NOMO-1 (cell line): ENCODE data around the gene TMED4.

Source experiments
- DNase-seq, 2 experiments: peaks; one replicate each; lab custom pipeline; 2025; ENCODE audit not compliant: unreplicated experiment in 2 of 2; lab: John Stamatoyannopoulos, UW

The TMED4 gene

GRCh38 chr7:44547536-44548231 lies 34.3 kb downstream of the TMED4 start:
- no peak for DNase-seq

GRCh38 chr7:44541876-44542610 lies 40.0 kb downstream of the TMED4 start:
- no peak for DNase-seq

DNA sequence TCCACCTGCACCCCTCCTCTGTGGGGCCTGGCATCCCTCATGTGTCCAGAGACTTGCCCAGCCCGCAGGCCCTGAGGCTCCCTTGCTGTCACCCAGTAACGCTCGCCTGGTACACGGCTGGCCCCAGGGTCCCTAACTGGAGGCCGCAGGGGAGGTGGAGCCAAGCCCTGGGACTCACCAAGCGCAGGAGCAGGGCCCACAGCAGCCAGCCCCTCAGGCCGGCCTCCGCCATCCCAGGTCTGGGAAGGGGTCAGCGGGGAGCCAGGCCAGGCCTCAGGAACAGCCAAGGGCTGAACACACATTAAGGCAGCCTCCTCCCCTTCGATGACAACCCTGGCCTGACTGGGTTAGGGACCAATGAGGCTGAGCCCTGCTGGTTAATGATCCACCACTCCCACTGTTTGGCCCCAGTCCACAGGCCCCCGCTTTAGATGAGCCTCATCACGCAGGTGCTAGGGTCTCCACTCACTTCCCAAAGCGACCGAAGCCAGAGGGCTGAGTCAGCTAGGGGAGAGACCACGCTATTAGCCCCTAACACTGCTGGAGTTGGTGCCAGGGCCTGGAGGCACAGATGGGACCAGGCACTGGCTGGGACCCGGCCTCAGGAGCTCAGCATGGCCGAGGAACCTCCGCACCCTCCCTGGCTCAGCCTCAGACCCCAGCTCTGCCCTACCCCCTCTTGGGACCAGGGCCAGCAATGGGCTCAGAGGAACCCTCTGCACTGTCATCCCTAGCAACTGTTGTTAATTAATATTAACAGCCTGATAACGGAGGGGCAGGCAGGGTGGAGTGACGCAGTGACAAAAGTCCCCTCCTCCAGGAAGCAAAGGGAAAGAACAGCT lies 40.8 kb downstream of the TMED4 start, which contains the start of gene NPC1L1:
TSS of gene NPC1L1 (minus strand) at position 303 of the 842 bp plus-strand sequence. CDS start at position 232, 71 bp downstream.
- DNase-seq: no peak

GRCh38 chr7:44540592-44541027 lies 41.4 kb downstream of the TMED4 start:
- DNase-seq: no peak

- DNase-seq: no peak
Measured at GRCh38 chr7:44539669-44540506, 42.1 kb downstream of the TMED4 start.

DNA sequence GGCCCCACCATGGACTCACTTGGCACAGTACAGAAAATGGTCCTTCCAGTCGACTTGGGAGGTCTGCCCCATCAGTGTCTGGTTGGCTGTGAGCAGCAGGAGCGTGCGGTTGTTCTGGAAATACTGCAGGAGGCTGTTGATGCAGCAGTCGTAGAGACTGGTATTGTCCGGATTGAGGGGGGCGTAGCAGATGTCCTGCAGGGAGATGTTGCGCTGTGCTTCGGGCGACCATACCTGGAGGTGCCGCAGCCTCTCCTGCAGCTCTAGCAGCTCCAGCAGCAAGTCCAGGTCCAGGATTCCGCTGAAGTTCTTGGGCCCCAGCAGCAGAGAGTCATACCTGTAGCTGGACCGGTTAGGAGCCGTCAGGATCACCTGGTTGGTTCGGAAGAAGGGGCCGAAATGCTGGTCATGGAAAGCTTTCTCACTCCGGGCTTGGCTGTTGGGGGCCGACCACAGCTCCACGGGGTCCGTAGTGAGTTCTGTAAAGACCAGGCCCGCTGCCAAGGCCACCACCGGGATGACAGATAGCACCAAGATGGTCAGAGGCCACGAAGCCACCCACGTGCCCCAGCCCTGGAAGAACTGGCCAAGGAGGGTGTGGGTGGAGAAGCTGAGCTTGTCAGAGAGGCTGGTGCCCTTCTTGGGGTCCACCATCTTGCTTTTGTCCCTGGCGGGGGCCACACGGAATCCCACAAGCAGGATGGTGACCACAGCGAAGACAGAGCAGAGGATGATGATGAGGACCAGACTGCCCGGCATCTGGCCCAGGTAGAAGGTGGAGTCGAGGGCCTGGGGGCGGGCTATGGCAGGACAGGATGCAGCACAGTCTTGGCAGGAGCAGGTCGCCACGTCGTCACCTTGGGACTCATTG lies 43.0 kb downstream of the TMED4 start:
- DNase-seq: no peak

DNA sequence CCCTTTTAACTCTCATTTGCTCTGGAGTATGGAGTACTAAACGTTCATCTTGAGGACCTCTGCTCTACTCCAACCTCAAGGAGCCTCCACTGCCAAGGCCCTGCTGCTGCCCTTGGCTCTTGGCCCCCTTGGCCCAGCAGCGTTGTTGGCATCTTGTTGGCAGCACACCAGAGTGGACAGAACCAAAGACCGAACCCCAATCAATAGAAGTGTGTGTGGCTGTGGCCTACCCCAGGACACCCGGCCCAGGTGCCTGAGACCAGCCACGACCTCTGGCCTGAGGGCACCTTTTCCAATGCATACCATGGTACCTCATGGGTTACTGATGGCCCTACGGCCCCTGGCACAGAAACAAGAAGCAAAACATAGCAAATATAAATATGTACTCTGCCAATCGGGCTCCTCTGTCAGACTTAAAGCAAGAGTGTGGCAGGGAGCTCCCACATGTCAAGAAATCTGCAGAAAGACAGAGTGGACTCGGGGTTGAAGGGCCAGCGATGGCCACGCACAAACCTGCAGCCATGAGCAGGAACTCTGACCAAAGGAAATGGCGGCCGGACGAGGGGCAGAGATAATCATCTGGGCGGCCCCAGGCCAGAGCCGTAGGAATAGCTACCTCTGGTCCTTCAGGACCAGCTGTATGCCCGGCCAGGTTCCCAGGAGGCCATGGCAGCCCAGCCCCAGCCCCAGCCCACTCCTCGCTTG lies 43.8 kb downstream of the TMED4 start:
- no peak for DNase-seq

DNA sequence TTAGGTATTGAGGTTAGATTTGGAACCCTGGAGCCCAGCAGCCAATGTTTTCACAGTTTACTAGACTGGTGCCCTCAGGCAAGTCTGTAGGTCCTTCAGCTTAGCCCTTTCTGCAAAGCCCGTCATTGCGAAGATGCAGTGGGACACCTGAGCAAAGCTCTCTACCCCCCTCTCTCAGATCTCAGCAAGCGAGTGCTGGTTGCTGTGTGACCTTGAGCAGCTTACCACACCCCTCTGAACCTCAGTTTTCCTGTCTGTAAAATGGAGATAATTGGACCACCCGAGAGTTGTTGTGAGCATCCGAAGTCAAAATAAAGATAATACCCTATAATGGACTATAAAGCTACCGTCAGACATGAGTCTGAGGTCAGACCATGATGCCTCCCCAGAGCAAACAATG lies 44.6 kb downstream of the TMED4 start:
- no peak for DNase-seq

- no peak for DNase-seq
Measured at GRCh38 chr7:44536090-44536489, 45.9 kb downstream of the TMED4 start.

- no peak for DNase-seq
Measured at GRCh38 chr7:44535348-44536064, 46.5 kb downstream of the TMED4 start.

DNA sequence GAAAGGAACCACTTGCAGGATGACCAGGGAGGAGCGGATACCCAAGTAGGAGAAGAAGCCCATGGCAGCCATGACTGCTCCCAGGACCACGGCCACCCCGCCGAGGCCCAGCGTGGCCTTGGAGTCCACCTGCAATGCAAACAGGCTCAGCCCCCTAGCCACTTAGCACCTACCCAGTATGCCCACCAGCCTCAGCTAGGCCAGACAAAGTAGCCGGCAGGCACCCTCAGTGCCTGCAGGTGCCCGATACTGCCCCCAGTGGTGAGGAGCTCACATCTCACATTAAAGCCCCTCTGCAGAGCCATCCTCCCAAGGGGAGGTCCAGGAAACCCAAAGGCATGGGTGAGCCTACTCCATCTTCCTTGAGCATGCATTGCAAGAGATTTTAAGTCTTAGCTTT lies 47.5 kb downstream of the TMED4 start:
- DNase-seq: peak in 1 of 2 experiments; percentile 23

GRCh38 chr7:44534087-44534486 lies 47.9 kb downstream of the TMED4 start:
- DNase-seq: no peak

GRCh38 chr7:44533301-44534055 lies 48.6 kb downstream of the TMED4 start:
- DNase-seq: no peak

DNA sequence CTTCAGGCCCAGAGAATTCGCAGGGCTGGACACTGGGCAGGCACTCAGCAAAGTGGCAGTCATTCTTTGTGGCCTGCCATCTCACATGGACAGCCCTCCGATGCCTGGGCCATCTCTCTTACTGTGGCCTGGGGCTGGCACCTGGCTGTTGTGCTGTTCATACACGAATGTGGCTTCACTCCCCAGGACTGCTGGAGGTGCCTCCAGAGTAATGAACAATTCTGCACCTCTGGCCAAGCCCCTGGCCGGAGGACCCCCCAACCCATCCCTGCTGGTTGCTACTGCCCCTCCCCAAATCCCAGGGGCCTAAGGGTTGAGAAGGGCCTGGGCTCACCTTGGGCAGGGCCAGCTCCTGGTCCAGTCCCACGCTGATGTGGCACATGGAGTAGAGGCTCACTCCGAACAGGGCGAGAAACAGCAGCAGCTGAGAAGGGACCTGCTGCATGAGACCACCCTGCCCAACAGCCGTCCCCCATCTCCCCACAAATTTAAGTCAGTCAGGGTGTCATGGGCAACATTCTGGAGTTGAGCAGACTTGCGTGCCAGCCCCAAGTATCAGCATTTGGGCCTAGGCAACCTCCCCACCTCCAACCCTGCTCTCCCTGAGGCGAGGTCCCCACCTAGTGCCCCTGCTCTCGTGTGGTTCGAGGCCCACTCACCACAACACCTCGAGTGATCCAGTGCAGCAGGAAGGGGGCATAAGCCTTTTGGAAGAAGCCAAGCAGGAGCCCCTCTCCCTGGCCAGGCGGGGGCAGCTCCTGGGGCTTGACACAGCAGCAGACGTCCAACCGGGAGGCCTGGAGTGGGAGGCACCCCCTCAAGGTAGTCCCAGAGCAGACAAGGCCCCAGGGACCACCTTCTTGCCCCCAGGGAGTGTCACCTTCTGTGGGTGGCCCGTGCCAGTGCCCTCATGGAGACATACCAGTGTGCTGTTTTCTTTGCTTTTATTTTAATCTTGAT lies 50.3 kb downstream of the TMED4 start:
- no peak for DNase-seq

- no peak for DNase-seq
Measured at GRCh38 chr7:44530990-44531389, 51.0 kb downstream of the TMED4 start.
